HEK293 (cell line): ENCODE results near the gene RALY.

Source experiments
- BCL11A ChIP-seq: fragments of 450-650 bp; formaldehyde crosslinking; IDR thresholded peaks from 2 replicates; pipeline ENCODE4 v1.5.1; 2016; ENCODE audit warnings: low read depth, missing biosample characterization, missing genetic modification characterization
- TCF7L2 ChIP-seq: IDR thresholded peaks from 2 replicates; pipeline ENCODE4 v1.6.1; 2011; ENCODE audit warnings: low read depth, mild to moderate bottlenecking, inconsistent platforms, low read length, moderate library complexity, borderline replicate concordance
- YY1 ChIP-seq: fragments of 450-650 bp; formaldehyde crosslinking; IDR thresholded peaks from 2 replicates; pipeline ENCODE4 v1.5.1; 2018; ENCODE audit warnings: missing biosample characterization, missing genetic modification characterization
- ZNF211 ChIP-seq: fragments of 450-650 bp; formaldehyde crosslinking; IDR thresholded peaks from 2 replicates; pipeline ENCODE4 v1.5.1; 2016; ENCODE audit warnings: low read depth, missing biosample characterization, missing genetic modification characterization
- TF ChIP-seq, protein P1 (sequence below): fragments of 450-650 bp; formaldehyde crosslinking; IDR thresholded peaks from 2 replicates; pipeline ENCODE4 v1.5.1; 2016; ENCODE audit warnings: missing biosample characterization, missing genetic modification characterization
- TF ChIP-seq, protein P2 (sequence below): fragments of 450-650 bp; formaldehyde crosslinking; IDR thresholded peaks from 2 replicates; pipeline ENCODE4 v1.5.1; 2016; ENCODE audit warnings: missing biosample characterization, missing genetic modification characterization
- TF ChIP-seq, protein P3 (sequence below): fragments of 450-650 bp; formaldehyde crosslinking; IDR thresholded peaks from 2 replicates; pipeline ENCODE4 v1.5.1; 2016; ENCODE audit warnings: missing biosample characterization, missing genetic modification characterization

DNA sequence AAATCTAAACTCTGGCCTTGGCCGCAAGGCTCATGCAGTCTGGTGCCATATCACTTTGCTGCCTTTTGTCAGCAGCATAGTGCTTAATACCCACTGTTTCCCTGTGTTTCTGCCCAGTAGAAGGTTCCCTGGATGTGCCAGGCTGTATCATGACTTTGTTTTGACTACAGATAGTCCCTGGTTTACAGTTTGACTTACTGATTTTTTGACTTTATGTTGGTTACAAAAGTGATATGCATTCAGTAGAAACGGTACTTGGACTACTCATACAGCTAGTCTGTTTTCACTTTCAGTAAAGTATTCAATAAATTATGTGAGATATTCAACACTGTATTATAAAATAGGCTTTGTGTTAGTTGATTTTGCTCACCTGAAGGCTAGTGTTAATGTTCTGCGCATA is 19.0 kb downstream of the RALY start:
- TF ChIP-seq, protein P1, sequence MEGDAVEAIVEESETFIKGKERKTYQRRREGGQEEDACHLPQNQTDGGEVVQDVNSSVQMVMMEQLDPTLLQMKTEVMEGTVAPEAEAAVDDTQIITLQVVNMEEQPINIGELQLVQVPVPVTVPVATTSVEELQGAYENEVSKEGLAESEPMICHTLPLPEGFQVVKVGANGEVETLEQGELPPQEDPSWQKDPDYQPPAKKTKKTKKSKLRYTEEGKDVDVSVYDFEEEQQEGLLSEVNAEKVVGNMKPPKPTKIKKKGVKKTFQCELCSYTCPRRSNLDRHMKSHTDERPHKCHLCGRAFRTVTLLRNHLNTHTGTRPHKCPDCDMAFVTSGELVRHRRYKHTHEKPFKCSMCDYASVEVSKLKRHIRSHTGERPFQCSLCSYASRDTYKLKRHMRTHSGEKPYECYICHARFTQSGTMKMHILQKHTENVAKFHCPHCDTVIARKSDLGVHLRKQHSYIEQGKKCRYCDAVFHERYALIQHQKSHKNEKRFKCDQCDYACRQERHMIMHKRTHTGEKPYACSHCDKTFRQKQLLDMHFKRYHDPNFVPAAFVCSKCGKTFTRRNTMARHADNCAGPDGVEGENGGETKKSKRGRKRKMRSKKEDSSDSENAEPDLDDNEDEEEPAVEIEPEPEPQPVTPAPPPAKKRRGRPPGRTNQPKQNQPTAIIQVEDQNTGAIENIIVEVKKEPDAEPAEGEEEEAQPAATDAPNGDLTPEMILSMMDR (tag by site-specific recombination), result no peak
- no peak for TF ChIP-seq ZNF211 (tag by site-specific recombination)
- TF ChIP-seq, protein P2, sequence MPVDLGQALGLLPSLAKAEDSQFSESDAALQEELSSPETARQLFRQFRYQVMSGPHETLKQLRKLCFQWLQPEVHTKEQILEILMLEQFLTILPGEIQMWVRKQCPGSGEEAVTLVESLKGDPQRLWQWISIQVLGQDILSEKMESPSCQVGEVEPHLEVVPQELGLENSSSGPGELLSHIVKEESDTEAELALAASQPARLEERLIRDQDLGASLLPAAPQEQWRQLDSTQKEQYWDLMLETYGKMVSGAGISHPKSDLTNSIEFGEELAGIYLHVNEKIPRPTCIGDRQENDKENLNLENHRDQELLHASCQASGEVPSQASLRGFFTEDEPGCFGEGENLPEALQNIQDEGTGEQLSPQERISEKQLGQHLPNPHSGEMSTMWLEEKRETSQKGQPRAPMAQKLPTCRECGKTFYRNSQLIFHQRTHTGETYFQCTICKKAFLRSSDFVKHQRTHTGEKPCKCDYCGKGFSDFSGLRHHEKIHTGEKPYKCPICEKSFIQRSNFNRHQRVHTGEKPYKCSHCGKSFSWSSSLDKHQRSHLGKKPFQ (tag by site-specific recombination), result no peak
- TF ChIP-seq, protein P3, sequence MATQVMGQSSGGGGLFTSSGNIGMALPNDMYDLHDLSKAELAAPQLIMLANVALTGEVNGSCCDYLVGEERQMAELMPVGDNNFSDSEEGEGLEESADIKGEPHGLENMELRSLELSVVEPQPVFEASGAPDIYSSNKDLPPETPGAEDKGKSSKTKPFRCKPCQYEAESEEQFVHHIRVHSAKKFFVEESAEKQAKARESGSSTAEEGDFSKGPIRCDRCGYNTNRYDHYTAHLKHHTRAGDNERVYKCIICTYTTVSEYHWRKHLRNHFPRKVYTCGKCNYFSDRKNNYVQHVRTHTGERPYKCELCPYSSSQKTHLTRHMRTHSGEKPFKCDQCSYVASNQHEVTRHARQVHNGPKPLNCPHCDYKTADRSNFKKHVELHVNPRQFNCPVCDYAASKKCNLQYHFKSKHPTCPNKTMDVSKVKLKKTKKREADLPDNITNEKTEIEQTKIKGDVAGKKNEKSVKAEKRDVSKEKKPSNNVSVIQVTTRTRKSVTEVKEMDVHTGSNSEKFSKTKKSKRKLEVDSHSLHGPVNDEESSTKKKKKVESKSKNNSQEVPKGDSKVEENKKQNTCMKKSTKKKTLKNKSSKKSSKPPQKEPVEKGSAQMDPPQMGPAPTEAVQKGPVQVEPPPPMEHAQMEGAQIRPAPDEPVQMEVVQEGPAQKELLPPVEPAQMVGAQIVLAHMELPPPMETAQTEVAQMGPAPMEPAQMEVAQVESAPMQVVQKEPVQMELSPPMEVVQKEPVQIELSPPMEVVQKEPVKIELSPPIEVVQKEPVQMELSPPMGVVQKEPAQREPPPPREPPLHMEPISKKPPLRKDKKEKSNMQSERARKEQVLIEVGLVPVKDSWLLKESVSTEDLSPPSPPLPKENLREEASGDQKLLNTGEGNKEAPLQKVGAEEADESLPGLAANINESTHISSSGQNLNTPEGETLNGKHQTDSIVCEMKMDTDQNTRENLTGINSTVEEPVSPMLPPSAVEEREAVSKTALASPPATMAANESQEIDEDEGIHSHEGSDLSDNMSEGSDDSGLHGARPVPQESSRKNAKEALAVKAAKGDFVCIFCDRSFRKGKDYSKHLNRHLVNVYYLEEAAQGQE (tag by site-specific recombination), result no peak
- TF ChIP-seq TCF7L2, result no peak
- TF ChIP-seq BCL11A, result no peak
- no peak for TF ChIP-seq YY1
